HepG2 (cell line): ENCODE measurements around the gene COLEC12. TPM values are rescaled to one million over a fixed set of nuclear protein-coding genes. Genes with fewer than 3 reads are reported as not detected.

Experiments used
- ADNP ChIP-seq: sonication (generic); formaldehyde crosslinking; IDR thresholded peaks from 2 replicates; pipeline ENCODE4 v1.4.0; 2020; ENCODE audit warnings: missing genetic modification reagents
- HMG20B ChIP-seq: conservative IDR thresholded peaks from 2 replicates; pipeline ENCODE4 v1.6.1; 2016; ENCODE audit warnings: missing genetic modification reagents, missing compliant biosample characterization
- HNF4G ChIP-seq, 2 experiments: sonication (generic) in 1 of 2; formaldehyde crosslinking in 1 of 2; IDR thresholded peaks; 2 replicates each; pipeline versions ENCODE4 v1.4.0 to v1.6.1; 2011 to 2020; ENCODE audit warnings: borderline replicate concordance in 2 of 2, low read depth in 2 of 2, mild to moderate bottlenecking in 2 of 2, low read length in 1 of 2, missing genetic modification reagents in 1 of 2, moderate library complexity in 1 of 2
- NRL ChIP-seq: sonication (generic); formaldehyde crosslinking; IDR thresholded peaks from 2 replicates; pipeline ENCODE4 v1.5.0; 2020; ENCODE audit warnings: missing genetic modification reagents, mild to moderate bottlenecking, moderate library complexity, borderline replicate concordance
- POGZ ChIP-seq: sonication (generic); formaldehyde crosslinking; IDR thresholded peaks from 2 replicates; pipeline ENCODE4 v1.4.0; 2020; ENCODE audit warnings: mild to moderate bottlenecking, missing genetic modification reagents
- POLR2AphosphoS5 ChIP-seq: IDR thresholded peaks from 2 replicates; pipeline ENCODE4 v1.6.1; 2012; ENCODE audit warnings: low read depth, low read length
- RBM39 ChIP-seq: fragments of 200-400 bp; formaldehyde crosslinking; IDR thresholded peaks from one replicate; pipeline ENCODE4 v1.6.1; 2018; ENCODE audit warnings: antibody characterized with exemption, mild to moderate bottlenecking, low read depth, low read length; ENCODE audit not compliant: poor library complexity, severe bottlenecking
- RORA ChIP-seq: sonication (generic); formaldehyde crosslinking; IDR thresholded peaks from 2 replicates; pipeline ENCODE4 v1.5.0; 2020; ENCODE audit warnings: mild to moderate bottlenecking, missing genetic modification reagents, moderate library complexity
- SP5 ChIP-seq: IDR thresholded peaks from 2 replicates; pipeline ENCODE4 v1.6.1; 2016; ENCODE audit warnings: low read depth, borderline replicate concordance
- ZFP36L1 ChIP-seq: sonication (generic); formaldehyde crosslinking; IDR thresholded peaks from 2 replicates; pipeline ENCODE4 v1.8.0; 2022; ENCODE audit warnings: mild to moderate bottlenecking, missing genetic modification reagents, moderate library complexity
- ZMYM3 ChIP-seq: sonication (generic); formaldehyde crosslinking; IDR thresholded peaks from 2 replicates; pipeline ENCODE4 v1.5.1; 2020; ENCODE audit warnings: mild to moderate bottlenecking, missing genetic modification reagents
- ZNF354B ChIP-seq: sonication (generic); formaldehyde crosslinking; IDR thresholded peaks from 2 replicates; pipeline ENCODE4 v1.8.0; 2022; ENCODE audit warnings: mild to moderate bottlenecking, missing genetic modification reagents
- ZNF557 ChIP-seq: sonication (generic); formaldehyde crosslinking; IDR thresholded peaks from 2 replicates; pipeline ENCODE4 v1.4.0; 2020; ENCODE audit warnings: missing genetic modification reagents
- ZNF572 ChIP-seq: sonication (generic); formaldehyde crosslinking; IDR thresholded peaks from 2 replicates; pipeline ENCODE4 v1.5.1; 2020; ENCODE audit warnings: mild to moderate bottlenecking, missing genetic modification reagents
- polyA plus RNA-seq, 8 experiments: library from polyadenylated mRNA; depleted of rRNA in 3 of 8; stranded (reverse) in 7 of 8; unstranded in 1 of 8; fragments of >200 nt; fragmentation: Illumina TruSeq in 4 of 8; extraction: Trizol in 4 of 8; gene quantifications; 2 replicates each; pipeline versions ENCODE4 v1.2.1 to v1.2.3, GENCODE V29; 2011 to 2016; ENCODE audit warnings: low read depth in 4 of 8, missing spikeins in 1 of 8, mixed read lengths in 1 of 8; ENCODE audit not compliant: insufficient read depth in 1 of 8
- total RNA-seq, 5 experiments: library from RNA; depleted of rRNA; stranded (reverse); fragments of >200 nt; fragmentation: Illumina TruSeq; extraction: Trizol; gene quantifications; 2 replicates each; pipeline ENCODE4 v1.2.3, GENCODE V29; 2016; ENCODE audit warnings: low read depth in 1 of 5
- TF ChIP-seq, protein P1 (sequence below): sonication (generic); formaldehyde crosslinking; IDR thresholded peaks from 2 replicates; pipeline ENCODE4 v1.8.0; 2022; ENCODE audit warnings: missing genetic modification reagents, low read depth, mild to moderate bottlenecking, borderline replicate concordance
- TF ChIP-seq, protein P2 (sequence below): fragments of 450-650 bp; IDR thresholded peaks from 2 replicates; pipeline ENCODE4 v1.6.1; 2017
- TF ChIP-seq, protein P3 (sequence below): sonication (generic); formaldehyde crosslinking; IDR thresholded peaks from 2 replicates; pipeline ENCODE4 v1.4.0; 2020; ENCODE audit warnings: mild to moderate bottlenecking, missing genetic modification reagents
- TF ChIP-seq, protein P4 (sequence below): sonication (generic); formaldehyde crosslinking; IDR thresholded peaks from 2 replicates; pipeline ENCODE4 v1.5.1; 2020; ENCODE audit warnings: mild to moderate bottlenecking, moderate library complexity, missing genetic modification reagents
- TF ChIP-seq, protein P5 (sequence below): sonication (generic); formaldehyde crosslinking; IDR thresholded peaks from 2 replicates; pipeline ENCODE4 v1.4.0; 2020; ENCODE audit warnings: missing genetic modification reagents, borderline replicate concordance

COLEC12 gene
- total and polyA plus RNA-seq, 2 of the 13 experiments (the other 11 are each of a cell fraction or from before 2014, with no cell fraction given) = 0.02 to 0.11 TPM

DNA sequence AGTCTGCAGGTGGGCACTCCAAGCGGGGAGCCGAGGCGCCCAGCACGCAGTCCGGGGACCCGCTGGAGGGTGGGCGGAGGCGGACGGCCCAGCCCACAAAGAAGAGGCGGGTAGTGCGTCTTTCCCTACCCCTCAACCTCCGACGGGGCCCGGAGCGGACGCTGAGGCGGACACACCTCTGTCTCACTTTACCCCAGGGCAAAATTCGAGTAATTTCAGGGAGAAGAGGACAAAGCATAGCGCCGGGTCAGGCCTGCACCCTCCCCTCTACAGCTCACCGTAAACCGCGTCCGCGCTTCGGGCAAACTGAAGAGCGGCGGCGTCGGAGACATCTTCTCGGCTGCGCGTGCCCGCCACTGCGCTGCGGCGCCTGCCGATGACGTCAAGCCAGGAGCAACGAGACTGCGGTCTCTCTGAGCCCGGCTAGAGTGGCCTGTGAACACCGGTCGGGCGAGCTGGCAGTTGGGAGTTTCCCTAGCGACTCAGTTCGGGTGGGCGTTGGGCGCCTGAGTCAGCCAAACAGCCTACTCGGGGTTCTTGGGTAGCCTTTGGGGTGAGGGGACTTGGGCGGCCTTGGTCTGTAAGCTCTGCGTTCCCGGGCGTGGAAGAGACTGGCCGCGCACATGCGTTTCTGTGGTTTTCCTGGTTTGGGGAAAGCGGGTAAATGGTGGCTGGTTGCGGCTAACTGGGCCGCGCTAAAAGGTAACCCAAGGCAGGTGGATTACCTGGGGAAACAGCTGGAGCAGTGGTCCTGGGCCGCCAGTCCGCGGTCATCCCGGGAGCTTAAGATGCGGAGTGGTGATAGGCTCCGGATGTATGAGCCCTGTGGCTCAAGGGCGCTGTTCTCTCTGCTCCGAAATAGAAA, 232.6 kb downstream of the COLEC12 start, which contains the start of gene THOC1 (continued):
- no peak; the same call in 1 of the 2 replicates for TF ChIP-seq SP5 (CRISPR knock-in tag)
- TF ChIP-seq, protein P1, sequence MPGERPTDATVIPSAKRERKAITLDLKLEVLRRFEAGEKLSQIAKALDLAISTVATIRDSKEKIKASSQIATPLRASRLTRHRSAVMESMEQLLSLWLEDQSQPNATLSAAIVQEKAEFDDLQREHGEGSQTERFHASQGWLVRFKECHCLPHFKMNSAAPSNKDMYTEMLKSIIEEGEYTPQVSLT (CRISPR knock-in tag) = no peak
- peak; percentile 66; the same call in 1 of the 2 replicates for TF ChIP-seq ZNF572 (CRISPR knock-in tag)
- TF ChIP-seq, protein P2, sequence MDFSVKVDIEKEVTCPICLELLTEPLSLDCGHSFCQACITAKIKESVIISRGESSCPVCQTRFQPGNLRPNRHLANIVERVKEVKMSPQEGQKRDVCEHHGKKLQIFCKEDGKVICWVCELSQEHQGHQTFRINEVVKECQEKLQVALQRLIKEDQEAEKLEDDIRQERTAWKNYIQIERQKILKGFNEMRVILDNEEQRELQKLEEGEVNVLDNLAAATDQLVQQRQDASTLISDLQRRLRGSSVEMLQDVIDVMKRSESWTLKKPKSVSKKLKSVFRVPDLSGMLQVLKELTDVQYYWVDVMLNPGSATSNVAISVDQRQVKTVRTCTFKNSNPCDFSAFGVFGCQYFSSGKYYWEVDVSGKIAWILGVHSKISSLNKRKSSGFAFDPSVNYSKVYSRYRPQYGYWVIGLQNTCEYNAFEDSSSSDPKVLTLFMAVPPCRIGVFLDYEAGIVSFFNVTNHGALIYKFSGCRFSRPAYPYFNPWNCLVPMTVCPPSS = no peak
- TF ChIP-seq, protein P3, sequence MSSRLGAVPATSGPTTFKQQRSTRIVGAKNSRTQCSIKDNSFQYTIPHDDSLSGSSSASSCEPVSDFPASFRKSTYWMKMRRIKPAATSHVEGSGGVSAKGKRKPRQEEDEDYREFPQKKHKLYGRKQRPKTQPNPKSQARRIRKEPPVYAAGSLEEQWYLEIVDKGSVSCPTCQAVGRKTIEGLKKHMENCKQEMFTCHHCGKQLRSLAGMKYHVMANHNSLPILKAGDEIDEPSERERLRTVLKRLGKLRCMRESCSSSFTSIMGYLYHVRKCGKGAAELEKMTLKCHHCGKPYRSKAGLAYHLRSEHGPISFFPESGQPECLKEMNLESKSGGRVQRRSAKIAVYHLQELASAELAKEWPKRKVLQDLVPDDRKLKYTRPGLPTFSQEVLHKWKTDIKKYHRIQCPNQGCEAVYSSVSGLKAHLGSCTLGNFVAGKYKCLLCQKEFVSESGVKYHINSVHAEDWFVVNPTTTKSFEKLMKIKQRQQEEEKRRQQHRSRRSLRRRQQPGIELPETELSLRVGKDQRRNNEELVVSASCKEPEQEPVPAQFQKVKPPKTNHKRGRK (CRISPR knock-in tag) = 0 out of 2 replicates have a peak, but pooled peaks have one; percentile 38
- peak; percentile 95 for TF ChIP-seq POLR2AphosphoS5
- peak; percentile 91 for TF ChIP-seq RBM39
- peak; percentile 71; the same call in 1 of the 2 replicates for TF ChIP-seq ZMYM3
- peak; percentile 96 for TF ChIP-seq POGZ (CRISPR knock-in tag)
- TF ChIP-seq ZFP36L1 (CRISPR knock-in tag) = peak; percentile 83
- TF ChIP-seq ZNF557 (CRISPR knock-in tag) = peak; percentile 29; the same call in 1 of the 2 replicates
- TF ChIP-seq HMG20B (CRISPR knock-in tag) = no peak; the same call in 1 of the 2 replicates
- TF ChIP-seq NRL (CRISPR knock-in tag) = peak; percentile 81; the same call in 1 of the 2 replicates
- TF ChIP-seq, protein P4, sequence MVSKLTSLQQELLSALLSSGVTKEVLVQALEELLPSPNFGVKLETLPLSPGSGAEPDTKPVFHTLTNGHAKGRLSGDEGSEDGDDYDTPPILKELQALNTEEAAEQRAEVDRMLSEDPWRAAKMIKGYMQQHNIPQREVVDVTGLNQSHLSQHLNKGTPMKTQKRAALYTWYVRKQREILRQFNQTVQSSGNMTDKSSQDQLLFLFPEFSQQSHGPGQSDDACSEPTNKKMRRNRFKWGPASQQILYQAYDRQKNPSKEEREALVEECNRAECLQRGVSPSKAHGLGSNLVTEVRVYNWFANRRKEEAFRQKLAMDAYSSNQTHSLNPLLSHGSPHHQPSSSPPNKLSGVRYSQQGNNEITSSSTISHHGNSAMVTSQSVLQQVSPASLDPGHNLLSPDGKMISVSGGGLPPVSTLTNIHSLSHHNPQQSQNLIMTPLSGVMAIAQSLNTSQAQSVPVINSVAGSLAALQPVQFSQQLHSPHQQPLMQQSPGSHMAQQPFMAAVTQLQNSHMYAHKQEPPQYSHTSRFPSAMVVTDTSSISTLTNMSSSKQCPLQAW (CRISPR knock-in tag) = peak; percentile 86; the same call in 1 of the 2 replicates
- peak; percentile 80; the same call in 1 of the 2 replicates for TF ChIP-seq ZNF354B (CRISPR knock-in tag)
- TF ChIP-seq, protein P5, sequence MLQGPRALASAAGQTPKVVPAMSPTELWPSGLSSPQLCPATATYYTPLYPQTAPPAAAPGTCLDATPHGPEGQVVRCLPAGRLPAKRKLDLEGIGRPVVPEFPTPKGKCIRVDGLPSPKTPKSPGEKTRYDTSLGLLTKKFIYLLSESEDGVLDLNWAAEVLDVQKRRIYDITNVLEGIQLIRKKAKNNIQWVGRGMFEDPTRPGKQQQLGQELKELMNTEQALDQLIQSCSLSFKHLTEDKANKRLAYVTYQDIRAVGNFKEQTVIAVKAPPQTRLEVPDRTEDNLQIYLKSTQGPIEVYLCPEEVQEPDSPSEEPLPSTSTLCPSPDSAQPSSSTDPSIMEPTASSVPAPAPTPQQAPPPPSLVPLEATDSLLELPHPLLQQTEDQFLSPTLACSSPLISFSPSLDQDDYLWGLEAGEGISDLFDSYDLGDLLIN = no peak; the same call in 1 of the 2 replicates
- no peak for TF ChIP-seq ADNP (CRISPR knock-in tag)
- TF ChIP-seq HNF4G (IDR thresholded peaks at IDR 0.05; ENCODE audit: borderline replicate concordance, low read depth, low read length) = peak; percentile 37; the same call in 1 of the 2 replicates
- TF ChIP-seq HNF4G (CRISPR knock-in tag; IDR thresholded peaks at IDR 0.05; ENCODE audit: borderline replicate concordance, low read depth) = no peak; the same call in 1 of the 2 replicates
- TF ChIP-seq RORA (CRISPR knock-in tag) = no peak
